Measurements from ENCODE around the gene LHFPL6. TPM values are rescaled to one million over a fixed set of nuclear protein-coding genes. Genes with fewer than 3 reads are reported as not detected.

LHFPL6 gene
- total and polyA plus RNA-seq, 4 donors, result 58.1 to 214 (median 169) TPM

GRCh38 chr13:39494633-39495032 lies 108.4 kb downstream of the LHFPL6 start:
- H3K27me3 ChIP-seq (ENCODE audit: control insufficient read depth in 1 of 2, insufficient read depth in 2 of 2, low read length in 1 of 2), result no peaks in the 10 kb centered on the region
- H3K4me3 ChIP-seq (ENCODE audit: low read length in 2 of 2), result no peak overlapping the region
- H3K36me3 ChIP-seq (ENCODE audit: control insufficient read depth in 1 of 2, insufficient read depth in 2 of 2, low read length in 1 of 2), result no peaks in the 10 kb centered on the region
- 60 to 61% methylated on average over 3 of the region's 3 CpGs for WGBS, 2 donors
- no peak overlapping the region for H3K27ac ChIP-seq (ENCODE audit: low read depth in 1 of 2, low read length in 2 of 2)
- no peaks in the 10 kb centered on the region for H3K9me3 ChIP-seq (ENCODE audit: control insufficient read depth, low read length)
- ATAC-seq (ENCODE audit: low FRiP score) (no peak), DNase-seq (no peak)
- intact Hi-C loops (cut with DNase I), result no loop called here
- H3K4me1 ChIP-seq (ENCODE audit: control insufficient read depth in 1 of 2, insufficient read depth in 2 of 2, low read length in 2 of 2), result peaks cover 0 to 5% of the 10 kb centered on the region in 2 donors

GRCh38 chr13:39494006-39494405 lies 109.0 kb downstream of the LHFPL6 start:
- intact Hi-C loops (cut with DNase I), result no loop called here
- Histone ChIP-seq H3K27me3 (ENCODE audit: control insufficient read depth in 1 of 2, insufficient read depth in 2 of 2, low read length in 1 of 2) (no peaks in the 10 kb centered on the region), H3K9me3 (ENCODE audit: control insufficient read depth, low read length) (no peaks in the 10 kb centered on the region), H3K36me3 (ENCODE audit: control insufficient read depth in 1 of 2, insufficient read depth in 2 of 2, low read length in 1 of 2) (no peaks in the 10 kb centered on the region), H3K4me3 (ENCODE audit: low read length in 2 of 2) (no peak overlapping the region), H3K4me1 (ENCODE audit: control insufficient read depth in 1 of 2, insufficient read depth in 2 of 2, low read length in 2 of 2) (peaks cover 0 to 5% of the 10 kb centered on the region in 2 donors), H3K27ac (ENCODE audit: low read depth in 1 of 2, low read length in 2 of 2) (no peak overlapping the region)
- 63 to 68% methylated on average over 3 of the region's 3 CpGs for WGBS, 2 donors
- ATAC-seq (ENCODE audit: low FRiP score), result no peak
- DNase-seq, result no peak

GRCh38 chr13:39490136-39490535 lies 112.9 kb downstream of the LHFPL6 start:
- DNase-seq, result no peak
- H3K36me3 ChIP-seq (ENCODE audit: control insufficient read depth in 1 of 2, insufficient read depth in 2 of 2, low read length in 1 of 2), result no peaks in the 10 kb centered on the region
- peaks cover 0 to 5% of the 10 kb centered on the region in 2 donors for H3K4me1 ChIP-seq (ENCODE audit: control insufficient read depth in 1 of 2, insufficient read depth in 2 of 2, low read length in 2 of 2)
- H3K27ac ChIP-seq (ENCODE audit: low read depth in 1 of 2, low read length in 2 of 2), result no peak overlapping the region
- H3K27me3 ChIP-seq (ENCODE audit: control insufficient read depth in 1 of 2, insufficient read depth in 2 of 2, low read length in 1 of 2), result no peaks in the 10 kb centered on the region
- WGBS, 2 donors, result 67 to 73% methylated on average over 6 of the region's 6 CpGs
- H3K4me3 ChIP-seq (ENCODE audit: low read length in 2 of 2), result no peak overlapping the region
- no peaks in the 10 kb centered on the region for H3K9me3 ChIP-seq (ENCODE audit: control insufficient read depth, low read length)
- intact Hi-C loops (cut with DNase I), result no loop called here
- no peak for ATAC-seq (ENCODE audit: low FRiP score)

GRCh38 chr13:39486758-39487157 lies 116.2 kb downstream of the LHFPL6 start:
- DNase-seq (no peak), ATAC-seq (ENCODE audit: low FRiP score) (no peak)
- Histone ChIP-seq H3K4me1 (ENCODE audit: control insufficient read depth in 1 of 2, insufficient read depth in 2 of 2, low read length in 2 of 2) (peaks cover 0 to 3% of the 10 kb centered on the region in 2 donors), H3K27ac (ENCODE audit: low read depth in 1 of 2, low read length in 2 of 2) (no peak overlapping the region), H3K27me3 (ENCODE audit: control insufficient read depth in 1 of 2, insufficient read depth in 2 of 2, low read length in 1 of 2) (no peaks in the 10 kb centered on the region), H3K36me3 (ENCODE audit: control insufficient read depth in 1 of 2, insufficient read depth in 2 of 2, low read length in 1 of 2) (no peaks in the 10 kb centered on the region), H3K9me3 (ENCODE audit: control insufficient read depth, low read length) (no peaks in the 10 kb centered on the region), H3K4me3 (ENCODE audit: low read length in 2 of 2) (no peak overlapping the region)
- intact Hi-C loops (cut with DNase I), result no loop called here

- DNase-seq (no peak), ATAC-seq (ENCODE audit: low FRiP score) (no peak)
- Histone ChIP-seq H3K27ac (ENCODE audit: low read depth in 1 of 2, low read length in 2 of 2) (no peak overlapping the region), H3K27me3 (ENCODE audit: control insufficient read depth in 1 of 2, insufficient read depth in 2 of 2, low read length in 1 of 2) (no peaks in the 10 kb centered on the region), H3K4me3 (ENCODE audit: low read length in 2 of 2) (no peak overlapping the region), H3K4me1 (ENCODE audit: control insufficient read depth in 1 of 2, insufficient read depth in 2 of 2, low read length in 2 of 2) (peaks cover 0 to 3% of the 10 kb centered on the region in 2 donors), H3K36me3 (ENCODE audit: control insufficient read depth in 1 of 2, insufficient read depth in 2 of 2, low read length in 1 of 2) (no peaks in the 10 kb centered on the region), H3K9me3 (ENCODE audit: control insufficient read depth, low read length) (no peaks in the 10 kb centered on the region)
- intact Hi-C loops (cut with DNase I), result no loop called here
Observed at GRCh38 chr13:39485314-39485700, 117.7 kb downstream of the LHFPL6 start.

- intact Hi-C loops (cut with DNase I), result no loop called here
- no peak overlapping the region for H3K27ac ChIP-seq (ENCODE audit: low read depth in 1 of 2, low read length in 2 of 2)
- no peak for DNase-seq
- no peaks in the 10 kb centered on the region for H3K9me3 ChIP-seq (ENCODE audit: control insufficient read depth, low read length)
- 77 to 79% methylated on average over 4 of the region's 4 CpGs for WGBS, 2 donors
- no peaks in the 10 kb centered on the region for H3K27me3 ChIP-seq (ENCODE audit: control insufficient read depth in 1 of 2, insufficient read depth in 2 of 2, low read length in 1 of 2)
- H3K4me3 ChIP-seq (ENCODE audit: low read length in 2 of 2), result no peak overlapping the region
- ATAC-seq (ENCODE audit: low FRiP score), result no peak
- no peaks in the 10 kb centered on the region for H3K4me1 ChIP-seq (ENCODE audit: control insufficient read depth in 1 of 2, insufficient read depth in 2 of 2, low read length in 2 of 2)
- H3K36me3 ChIP-seq (ENCODE audit: control insufficient read depth in 1 of 2, insufficient read depth in 2 of 2, low read length in 1 of 2), result no peaks in the 10 kb centered on the region
Observed at GRCh38 chr13:39484506-39485313, 118.3 kb downstream of the LHFPL6 start.

GRCh38 chr13:39483326-39483725 lies 119.7 kb downstream of the LHFPL6 start:
- no peak for DNase-seq
- no peak overlapping the region for H3K27ac ChIP-seq (ENCODE audit: low read depth in 1 of 2, low read length in 2 of 2)
- intact Hi-C loops (cut with DNase I), result no loop called here
- no peak overlapping the region for H3K4me3 ChIP-seq (ENCODE audit: low read length in 2 of 2)
- H3K4me1 ChIP-seq (ENCODE audit: control insufficient read depth in 1 of 2, insufficient read depth in 2 of 2, low read length in 2 of 2), result peaks cover 2 to 3% of the 10 kb centered on the region in 2 donors
- no peaks in the 10 kb centered on the region for H3K27me3 ChIP-seq (ENCODE audit: control insufficient read depth in 1 of 2, insufficient read depth in 2 of 2, low read length in 1 of 2)
- H3K9me3 ChIP-seq (ENCODE audit: control insufficient read depth, low read length), result no peaks in the 10 kb centered on the region
- ATAC-seq (ENCODE audit: low FRiP score), result no peak
- H3K36me3 ChIP-seq (ENCODE audit: control insufficient read depth in 1 of 2, insufficient read depth in 2 of 2, low read length in 1 of 2), result no peaks in the 10 kb centered on the region

GRCh38 chr13:39481491-39481890 lies 121.5 kb downstream of the LHFPL6 start:
- no peaks in the 10 kb centered on the region for H3K36me3 ChIP-seq (ENCODE audit: control insufficient read depth in 1 of 2, insufficient read depth in 2 of 2, low read length in 1 of 2)
- no peak for ATAC-seq (ENCODE audit: low FRiP score)
- intact Hi-C loops (cut with DNase I), result no loop called here
- 77 to 81% methylated on average over 3 of the region's 3 CpGs for WGBS, 2 donors
- peaks cover 3 to 8% of the 10 kb centered on the region in 2 donors for H3K4me1 ChIP-seq (ENCODE audit: control insufficient read depth in 1 of 2, insufficient read depth in 2 of 2, low read length in 2 of 2)
- no peak overlapping the region for H3K27ac ChIP-seq (ENCODE audit: low read depth in 1 of 2, low read length in 2 of 2)
- no peak overlapping the region for H3K4me3 ChIP-seq (ENCODE audit: low read length in 2 of 2)
- no peaks in the 10 kb centered on the region for H3K27me3 ChIP-seq (ENCODE audit: control insufficient read depth in 1 of 2, insufficient read depth in 2 of 2, low read length in 1 of 2)
- H3K9me3 ChIP-seq (ENCODE audit: control insufficient read depth, low read length), result no peaks in the 10 kb centered on the region
- no peak for DNase-seq

GRCh38 chr13:39474600-39474999 lies 128.4 kb downstream of the LHFPL6 start:
- ATAC-seq (ENCODE audit: low FRiP score), result no peak

More at GRCh38 chr13:39474600-39474999, 128.4 kb downstream of the LHFPL6 start:
- H3K36me3 ChIP-seq (ENCODE audit: control insufficient read depth in 1 of 2, insufficient read depth in 2 of 2, low read length in 1 of 2), result peaks cover 0 to 2% of the 10 kb centered on the region in 2 donors
- H3K4me1 ChIP-seq (ENCODE audit: control insufficient read depth in 1 of 2, insufficient read depth in 2 of 2, low read length in 2 of 2), result peaks cover 3 to 8% of the 10 kb centered on the region in 2 donors
- H3K4me3 ChIP-seq (ENCODE audit: low read length in 2 of 2), result no peak overlapping the region
- no peaks in the 10 kb centered on the region for H3K27me3 ChIP-seq (ENCODE audit: control insufficient read depth in 1 of 2, insufficient read depth in 2 of 2, low read length in 1 of 2)
- WGBS, 2 donors, result 83% methylated on average over 2 of the region's 2 CpGs
- H3K27ac ChIP-seq (ENCODE audit: low read depth in 1 of 2, low read length in 2 of 2), result no peak overlapping the region
- intact Hi-C loops (cut with DNase I), result no loop called here
- no peaks in the 10 kb centered on the region for H3K9me3 ChIP-seq (ENCODE audit: control insufficient read depth, low read length)
- DNase-seq, result no peak

Measured in aorta (tissue), 5 donors.